Fibroblast of the aortic adventitia (primary cell): Measurements from ENCODE around the gene UBTF. TPM values are rescaled to one million over a fixed set of nuclear protein-coding genes. Genes with fewer than 3 reads are reported as not detected.

ENCODE experiments used
- DNase-seq: peaks from one replicate; pipeline ENCODE4 v3.0.0-alpha.2; 2010; ENCODE audit warnings: low read depth
- H3K4me3 ChIP-seq: 2 replicates; pipeline ENCODE4 v1.5.1; 2011; ENCODE audit warnings: low read depth, mild to moderate bottlenecking, control low read depth, low read length, moderate library complexity
- total RNA-seq: library from RNA; depleted of rRNA; stranded (reverse); fragments of >200 nt; gene quantifications from 2 replicates; pipeline ENCODE4 v1.2.3, GENCODE V29; 2012; ENCODE audit warnings: low replicate concordance
- TF ChIP-seq, protein P1 (sequence below): IDR thresholded peaks from 2 replicates; pipeline ENCODE4 v1.5.1; 2011; ENCODE audit warnings: mild to moderate bottlenecking, low read length, control low read depth, inconsistent platforms; ENCODE audit not compliant: insufficient read depth

Gene UBTF
- total RNA-seq, 1 donor = 64.2 TPM

DNA sequence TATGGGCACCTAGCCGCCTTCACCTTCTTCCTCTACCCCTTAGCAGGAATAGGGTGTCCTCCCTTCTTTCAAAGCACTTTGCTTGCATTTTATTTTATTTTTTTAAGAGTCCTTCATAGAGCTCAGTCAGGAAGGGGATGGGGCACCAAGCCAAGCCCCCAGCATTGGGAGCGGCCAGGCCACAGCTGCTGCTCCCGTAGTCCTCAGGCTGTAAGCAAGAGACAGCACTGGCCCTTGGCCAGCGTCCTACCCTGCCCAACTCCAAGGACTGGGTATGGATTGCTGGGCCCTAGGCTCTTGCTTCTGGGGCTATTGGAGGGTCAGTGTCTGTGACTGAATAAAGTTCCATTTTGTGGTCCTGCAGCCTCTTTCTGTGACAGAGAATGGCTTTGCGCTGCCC is 28.1 kb downstream of the UBTF start:
- TF ChIP-seq, protein P1, sequence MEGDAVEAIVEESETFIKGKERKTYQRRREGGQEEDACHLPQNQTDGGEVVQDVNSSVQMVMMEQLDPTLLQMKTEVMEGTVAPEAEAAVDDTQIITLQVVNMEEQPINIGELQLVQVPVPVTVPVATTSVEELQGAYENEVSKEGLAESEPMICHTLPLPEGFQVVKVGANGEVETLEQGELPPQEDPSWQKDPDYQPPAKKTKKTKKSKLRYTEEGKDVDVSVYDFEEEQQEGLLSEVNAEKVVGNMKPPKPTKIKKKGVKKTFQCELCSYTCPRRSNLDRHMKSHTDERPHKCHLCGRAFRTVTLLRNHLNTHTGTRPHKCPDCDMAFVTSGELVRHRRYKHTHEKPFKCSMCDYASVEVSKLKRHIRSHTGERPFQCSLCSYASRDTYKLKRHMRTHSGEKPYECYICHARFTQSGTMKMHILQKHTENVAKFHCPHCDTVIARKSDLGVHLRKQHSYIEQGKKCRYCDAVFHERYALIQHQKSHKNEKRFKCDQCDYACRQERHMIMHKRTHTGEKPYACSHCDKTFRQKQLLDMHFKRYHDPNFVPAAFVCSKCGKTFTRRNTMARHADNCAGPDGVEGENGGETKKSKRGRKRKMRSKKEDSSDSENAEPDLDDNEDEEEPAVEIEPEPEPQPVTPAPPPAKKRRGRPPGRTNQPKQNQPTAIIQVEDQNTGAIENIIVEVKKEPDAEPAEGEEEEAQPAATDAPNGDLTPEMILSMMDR = no peak
- no peak overlapping the region for H3K4me3 ChIP-seq
- no peak for DNase-seq

DNA sequence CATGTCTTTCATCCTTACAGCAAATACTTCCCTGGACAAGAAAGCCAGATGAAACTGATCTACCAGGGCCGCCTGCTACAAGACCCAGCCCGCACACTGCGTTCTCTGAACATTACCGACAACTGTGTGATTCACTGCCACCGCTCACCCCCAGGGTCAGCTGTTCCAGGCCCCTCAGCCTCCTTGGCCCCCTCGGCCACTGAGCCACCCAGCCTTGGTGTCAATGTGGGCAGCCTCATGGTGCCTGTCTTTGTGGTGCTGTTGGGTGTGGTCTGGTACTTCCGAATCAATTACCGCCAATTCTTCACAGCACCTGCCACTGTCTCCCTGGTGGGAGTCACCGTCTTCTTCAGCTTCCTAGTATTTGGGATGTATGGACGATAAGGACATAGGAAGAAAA is 29.0 kb downstream of the UBTF start:
- TF ChIP-seq, protein P1 = no peak
- no peak overlapping the region for H3K4me3 ChIP-seq
- no peak for DNase-seq

DNA sequence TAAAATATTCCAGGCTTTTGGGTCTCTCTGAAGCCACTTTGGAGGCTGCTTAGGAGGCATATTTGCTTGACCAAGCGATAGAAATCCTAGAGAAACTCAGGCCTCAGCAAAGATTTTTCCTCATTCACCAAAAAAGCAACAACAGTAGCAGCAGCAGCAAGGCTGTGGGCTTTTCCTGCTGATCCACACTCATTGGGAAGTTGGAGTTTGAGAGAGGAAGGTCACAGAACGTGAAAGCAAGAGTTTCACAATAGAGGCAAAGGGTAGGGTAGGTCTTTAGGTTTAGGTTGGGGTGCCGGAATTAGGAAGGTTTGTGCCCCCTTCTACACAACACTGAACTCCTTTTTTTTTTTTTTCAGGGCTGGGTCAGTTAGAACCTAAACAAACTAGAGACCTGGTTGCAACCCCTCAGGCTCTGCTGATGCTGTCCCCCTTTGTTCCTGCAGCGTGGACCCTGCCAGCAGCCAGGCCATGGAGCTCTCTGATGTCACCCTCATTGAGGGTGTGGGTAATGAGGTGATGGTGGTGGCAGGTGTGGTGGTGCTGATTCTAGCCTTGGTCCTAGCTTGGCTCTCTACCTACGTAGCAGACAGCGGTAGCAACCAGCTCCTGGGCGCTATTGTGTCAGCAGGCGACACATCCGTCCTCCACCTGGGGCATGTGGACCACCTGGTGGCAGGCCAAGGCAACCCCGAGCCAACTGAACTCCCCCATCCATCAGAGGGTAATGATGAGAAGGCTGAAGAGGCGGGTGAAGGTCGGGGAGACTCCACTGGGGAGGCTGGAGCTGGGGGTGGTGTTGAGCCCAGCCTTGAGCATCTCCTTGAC is 30.7 kb downstream of the UBTF start:
- no peak for DNase-seq
- peak overlapping the region; percentile 99 for H3K4me3 ChIP-seq
- TF ChIP-seq, protein P1 = no peak

DNA sequence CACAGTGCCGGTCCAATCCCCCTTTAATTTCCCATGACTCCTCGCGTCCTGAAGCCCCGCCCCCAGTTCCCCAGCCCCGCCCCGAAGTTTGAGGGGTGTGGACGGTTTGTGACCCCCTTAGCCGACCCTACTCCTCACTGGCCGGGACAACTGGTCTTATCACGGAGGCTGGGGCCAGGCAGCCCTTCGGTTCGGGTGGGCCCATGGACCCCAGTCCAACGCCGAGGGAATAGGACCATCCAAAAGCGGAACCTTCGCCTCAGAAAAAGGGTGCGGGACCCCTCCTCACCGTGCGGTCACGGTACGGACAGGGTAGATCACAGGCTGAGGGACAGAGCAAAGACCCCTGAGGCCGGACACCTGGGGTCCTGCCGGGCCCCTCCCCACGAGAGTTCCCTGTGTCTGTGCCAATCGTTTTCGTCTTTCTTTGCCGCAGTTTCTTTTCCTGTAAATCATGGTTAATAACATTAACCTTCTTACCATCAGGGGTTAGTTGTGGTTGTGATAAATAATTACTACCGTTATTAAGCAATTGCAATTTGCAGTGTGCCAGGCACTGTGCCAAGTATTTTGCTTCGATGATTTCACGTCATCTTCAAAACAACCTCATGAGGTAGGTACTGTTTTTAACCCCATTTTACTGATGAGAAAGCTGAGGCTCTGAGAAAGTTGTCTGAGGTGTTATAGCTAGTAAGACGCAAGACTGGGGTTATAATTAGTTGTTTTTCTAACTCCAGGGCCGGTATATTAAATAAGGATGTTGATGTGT is 32.2 kb downstream of the UBTF start:
- H3K4me3 ChIP-seq = peak overlapping the region; percentile 99
- TF ChIP-seq, protein P1 = no peak
- DNase-seq = peak; percentile 63

DNA sequence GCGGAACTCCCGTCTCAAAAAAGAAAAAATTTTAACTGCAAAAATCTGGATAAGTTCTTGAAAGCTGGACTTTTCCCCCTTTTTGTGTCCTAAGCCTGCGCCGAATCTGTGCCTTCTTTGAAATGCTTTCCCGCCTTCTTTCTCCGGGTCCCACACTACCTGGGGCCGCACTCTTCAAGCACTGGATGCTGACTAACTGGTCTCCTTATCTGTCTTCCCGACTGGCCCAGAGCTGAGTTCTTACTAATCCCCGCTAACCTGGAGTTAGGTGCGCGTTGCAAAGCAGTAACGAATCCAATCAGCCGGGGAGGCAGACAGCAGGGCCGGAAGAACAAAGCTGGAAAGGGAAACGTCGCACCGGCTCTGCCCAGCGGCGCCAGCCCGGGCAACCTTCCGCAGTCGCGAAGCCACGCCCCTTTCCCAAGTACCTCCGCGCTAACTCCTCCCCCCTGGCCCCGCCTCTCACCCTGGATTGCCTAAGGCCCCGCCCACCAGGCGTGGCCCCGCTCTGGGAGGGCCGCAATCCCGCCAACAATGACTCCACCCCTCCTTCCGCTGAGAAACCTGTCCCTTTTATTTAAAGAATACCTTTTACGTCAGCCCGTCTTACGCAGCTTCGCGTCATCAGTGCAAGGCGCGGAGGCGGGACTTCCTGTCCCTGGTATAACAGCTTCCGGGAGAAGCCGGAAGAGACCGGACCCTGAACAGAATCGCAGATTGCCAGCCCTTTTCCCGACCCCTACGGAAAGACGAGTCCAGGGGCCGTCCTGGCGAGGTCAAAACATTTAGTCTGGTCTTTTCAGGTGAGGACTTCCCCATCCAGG is 33.0 kb downstream of the UBTF start, which contains the start of gene TMUB2:
Gene TMUB2 (plus strand): TSS at position 666 of the 824 bp plus-strand sequence. CDS start 737 bp downstream, outside the sequence.
- H3K4me3 ChIP-seq = peak within 1 kb of the TSS; percentile 99
- DNase-seq = peak; percentile 100

More for the DNA sequence above, 33.0 kb downstream of the UBTF start, which contains the start of gene TMUB2:
- TF ChIP-seq, protein P1 = no peak
